ENCODE measurements around the gene ZNF850.
"Not testable (repeated sequence)": the region's sequence is repeated elsewhere in the genome, so short reads cannot be mapped to it uniquely, and the experiment has no call there.

The ZNF850 gene

DNA sequence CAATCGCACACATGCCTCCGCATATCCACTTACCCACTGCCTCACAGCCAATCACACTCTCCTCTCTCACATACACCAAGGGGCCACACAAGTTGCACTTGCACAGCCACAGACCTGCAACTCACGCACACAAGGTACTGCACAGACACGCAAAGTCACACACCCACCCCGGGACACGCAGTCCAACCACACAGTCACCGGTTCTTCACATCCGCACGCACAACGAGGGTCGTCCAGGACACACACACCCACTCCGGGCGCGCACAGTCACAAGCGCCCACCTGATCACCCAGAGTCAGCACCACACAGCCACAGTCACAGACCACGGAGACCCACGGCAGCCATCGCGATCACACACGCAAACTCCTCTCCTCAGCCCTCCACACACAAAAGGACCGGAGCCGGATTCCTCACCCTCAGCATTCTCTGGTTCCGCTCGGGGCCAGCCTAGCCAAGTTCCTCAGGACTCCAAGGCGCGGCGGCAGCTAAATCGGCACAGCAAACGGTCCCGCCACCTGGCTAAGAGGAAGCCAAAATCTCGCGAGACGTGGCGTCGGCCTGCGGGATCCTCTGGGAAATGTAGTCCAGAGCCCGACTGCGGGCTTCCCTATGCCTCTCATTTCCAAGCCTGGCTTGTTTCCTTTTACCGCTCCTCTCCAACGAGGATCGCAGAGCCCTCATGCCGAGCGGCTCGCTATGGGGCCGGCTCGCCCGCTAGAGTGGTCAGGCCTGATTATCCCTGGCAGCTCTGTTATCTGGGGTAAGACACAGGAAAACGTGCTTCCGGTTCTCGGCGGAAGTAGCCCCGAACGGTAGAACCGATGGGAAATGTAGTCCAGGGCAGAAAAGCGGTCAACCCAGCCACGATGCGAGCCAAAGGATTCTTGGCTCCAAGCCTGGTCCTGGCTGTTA lies at the start of gene ZNF850:
Gene ZNF850 (minus strand): TSS at position 497 of the 912 bp plus-strand sequence. CDS start 10,201 bp downstream, outside the sequence.
- peak; percentile 94 for DNase-seq

DNA sequence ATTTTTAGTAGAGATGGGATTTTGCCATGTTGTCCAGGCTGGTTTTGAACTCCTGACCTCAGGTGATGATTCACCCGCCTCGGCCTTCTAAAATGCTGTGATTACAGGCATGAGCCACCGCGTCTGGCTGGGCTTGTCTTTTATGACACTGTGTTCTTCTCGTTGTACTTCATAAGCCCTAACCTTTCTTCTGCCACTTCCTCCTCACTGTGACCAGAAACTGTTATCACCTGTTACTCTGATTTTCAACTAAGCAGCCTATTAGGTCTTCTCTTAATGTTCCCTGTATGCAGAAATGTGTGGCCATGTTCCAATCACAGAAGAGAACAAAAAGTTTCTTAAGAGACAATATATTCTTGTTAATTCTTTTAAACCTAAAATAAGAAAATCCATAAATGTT lies 49.2 kb upstream of the ZNF850 start:
- DNase-seq = no peak

DNA sequence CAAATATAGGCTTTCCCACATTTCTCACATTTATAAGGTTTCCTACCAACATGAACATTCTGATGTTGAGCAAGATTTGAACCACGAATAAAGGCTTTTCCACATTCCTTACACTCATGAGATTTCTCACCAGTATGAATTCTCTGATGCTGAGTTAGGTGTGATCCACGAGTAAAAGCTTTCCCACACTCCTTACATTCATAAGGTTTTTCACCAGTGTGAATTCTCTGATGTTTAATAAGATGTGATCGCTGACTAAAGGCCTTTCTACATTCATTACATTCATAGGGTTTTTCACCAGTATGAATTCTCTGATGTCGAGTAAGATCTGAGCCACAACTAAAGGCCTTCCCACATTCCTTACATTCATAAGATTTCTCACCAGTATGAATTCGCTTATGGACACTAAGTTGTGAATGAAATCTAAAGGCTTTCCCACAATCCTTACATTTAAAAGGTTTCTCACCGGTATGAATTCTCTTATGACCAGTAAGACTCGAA lies 46.6 kb upstream of the ZNF850 start:
- DNase-seq = no peak

DNA sequence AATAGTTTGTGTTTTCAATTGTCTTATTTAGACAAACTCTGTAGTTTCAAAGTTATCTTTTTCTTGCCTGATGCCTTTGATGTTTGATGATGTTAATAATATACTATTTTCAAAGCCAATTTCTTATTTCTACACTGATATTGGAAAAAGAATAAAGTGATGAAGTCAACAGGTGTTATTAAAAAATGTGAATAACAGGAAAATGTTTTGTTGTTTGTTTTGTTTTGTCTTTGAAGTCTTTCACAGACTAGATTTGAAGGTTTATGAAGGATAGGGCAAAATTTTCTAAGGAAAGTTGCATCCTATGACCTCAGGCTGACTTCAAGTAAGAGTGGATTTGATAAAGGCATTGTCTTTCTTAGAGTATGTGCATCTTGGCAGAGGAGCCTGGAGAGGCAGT lies 34.4 kb upstream of the ZNF850 start:
- DNase-seq = no peak

DNA sequence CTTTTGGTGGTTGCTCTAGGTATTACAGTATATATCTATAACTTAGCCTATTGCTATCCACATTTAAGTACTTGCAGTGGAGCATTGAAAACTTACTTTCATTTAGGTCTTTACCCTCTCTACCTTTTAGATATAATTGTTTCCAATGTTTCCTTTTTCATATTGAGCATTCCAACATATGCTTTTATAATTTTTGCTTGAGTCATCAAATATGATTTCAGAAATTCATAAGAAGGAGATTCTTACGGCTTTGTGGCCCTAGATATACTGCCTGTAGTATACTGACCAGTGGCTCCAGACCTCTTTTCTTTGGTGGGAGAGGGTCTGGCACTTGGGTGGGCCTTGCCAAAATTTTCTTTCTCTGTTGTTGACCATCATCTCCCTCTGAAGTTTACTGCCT lies 32.8 kb upstream of the ZNF850 start:
- DNase-seq = no peak

DNA sequence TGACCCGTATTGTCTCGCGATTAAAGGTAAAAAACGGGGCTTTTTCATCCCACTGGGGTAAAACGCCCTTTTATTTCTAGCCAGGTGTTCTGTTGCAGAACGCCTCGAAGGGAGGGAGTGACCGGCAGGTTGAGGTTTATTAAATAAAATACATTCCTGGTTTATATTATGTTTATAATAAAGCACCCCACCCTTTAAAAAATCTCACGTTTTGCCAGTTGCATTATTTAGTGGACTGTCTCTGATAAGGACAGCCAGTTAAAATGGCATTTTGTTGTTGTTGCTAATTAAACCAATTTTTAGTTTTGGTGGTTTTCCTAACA lies 25.1 kb upstream of the ZNF850 start:
- DNase-seq = peak; percentile 83

DNA sequence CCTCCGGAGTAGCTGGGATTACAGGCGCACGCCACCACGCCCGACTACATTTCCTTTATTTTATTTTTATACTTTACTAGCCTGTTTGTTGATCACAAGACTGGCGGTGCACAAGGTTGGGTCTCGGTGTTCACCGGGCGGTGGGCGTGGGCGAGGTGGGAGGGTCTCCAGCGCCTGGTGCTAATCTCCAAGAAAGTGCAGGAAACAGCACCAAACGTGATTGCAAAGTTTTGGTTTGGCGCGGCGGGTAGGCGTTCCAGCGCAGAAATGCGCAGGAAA lies 24.0 kb upstream of the ZNF850 start:
- no peak for DNase-seq

DNA sequence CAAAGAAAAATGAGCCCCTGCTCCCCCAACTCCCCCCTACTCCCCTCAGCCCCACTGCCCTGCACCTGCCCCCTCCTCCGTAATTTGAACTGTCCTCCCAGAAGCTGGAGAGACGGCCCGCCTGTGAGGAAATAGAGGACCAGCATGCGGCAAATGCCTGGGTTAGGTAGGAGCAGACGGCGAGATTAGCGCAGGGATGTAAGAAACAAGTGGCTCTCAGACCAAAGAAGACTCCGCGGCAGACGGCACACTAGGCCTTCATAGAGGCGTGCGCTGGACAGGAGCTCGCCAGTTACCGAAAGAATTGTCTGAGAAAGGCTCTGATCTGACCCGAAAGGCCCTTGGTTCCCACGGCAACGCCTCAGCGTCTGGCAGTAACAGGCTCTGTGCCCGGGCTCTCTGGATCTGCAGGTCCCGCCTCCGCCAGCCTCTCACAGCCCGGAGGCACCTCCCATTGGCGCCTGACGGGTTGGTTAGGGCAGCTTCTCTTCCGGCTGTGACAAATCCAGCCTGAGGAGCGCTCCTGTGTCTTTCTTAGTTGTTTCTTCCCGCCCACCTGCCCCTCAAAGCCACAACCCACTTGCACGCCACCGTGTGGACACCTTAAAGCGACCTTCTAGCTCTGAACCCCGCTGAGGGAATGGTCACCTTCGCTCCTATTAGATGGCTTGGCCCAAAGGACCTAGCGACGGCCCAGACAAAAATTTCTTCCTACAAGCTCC lies 19.0 kb upstream of the ZNF850 start:
- peak; percentile 19 for DNase-seq

DNA sequence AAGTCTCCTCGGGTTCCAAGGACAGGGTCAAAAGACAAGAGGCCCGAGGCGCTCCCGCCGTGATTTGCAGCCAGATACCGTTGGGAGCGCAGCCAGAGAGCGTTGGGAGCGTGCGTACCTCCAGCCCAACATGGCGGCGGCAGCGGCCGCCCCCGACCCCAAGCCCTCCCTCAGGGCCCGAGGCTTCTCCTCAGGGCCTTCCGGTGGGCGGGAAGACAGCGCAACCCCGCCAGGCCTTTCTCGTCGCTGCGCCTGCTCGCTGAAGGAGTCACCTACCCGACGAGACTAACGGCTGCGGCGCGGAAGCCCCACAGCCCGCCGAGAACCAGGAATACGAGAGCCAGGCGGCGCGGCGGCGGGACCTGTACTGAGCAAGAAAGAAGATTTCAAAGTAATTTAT lies 3.2 kb upstream of the ZNF850 start:
- DNase-seq = no peak

DNA sequence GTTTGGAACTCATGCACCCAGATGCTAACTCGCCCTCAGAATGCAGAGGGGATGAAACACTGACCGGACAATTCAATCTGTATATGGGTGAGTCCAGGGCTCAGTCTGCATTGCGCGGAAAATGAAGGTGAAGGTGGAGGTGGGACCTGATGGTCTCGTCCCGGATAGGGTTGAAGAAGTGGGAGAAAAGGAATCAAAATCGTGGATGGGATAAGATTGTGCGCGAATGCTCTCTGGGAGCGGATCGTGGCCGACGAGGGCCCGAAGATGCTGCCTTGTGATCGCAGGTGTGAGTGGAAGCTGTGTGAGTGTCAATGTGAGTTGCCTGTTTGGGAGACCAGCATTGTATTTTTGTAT lies 594 bp upstream of the ZNF850 start:
- no peak for DNase-seq

DNA sequence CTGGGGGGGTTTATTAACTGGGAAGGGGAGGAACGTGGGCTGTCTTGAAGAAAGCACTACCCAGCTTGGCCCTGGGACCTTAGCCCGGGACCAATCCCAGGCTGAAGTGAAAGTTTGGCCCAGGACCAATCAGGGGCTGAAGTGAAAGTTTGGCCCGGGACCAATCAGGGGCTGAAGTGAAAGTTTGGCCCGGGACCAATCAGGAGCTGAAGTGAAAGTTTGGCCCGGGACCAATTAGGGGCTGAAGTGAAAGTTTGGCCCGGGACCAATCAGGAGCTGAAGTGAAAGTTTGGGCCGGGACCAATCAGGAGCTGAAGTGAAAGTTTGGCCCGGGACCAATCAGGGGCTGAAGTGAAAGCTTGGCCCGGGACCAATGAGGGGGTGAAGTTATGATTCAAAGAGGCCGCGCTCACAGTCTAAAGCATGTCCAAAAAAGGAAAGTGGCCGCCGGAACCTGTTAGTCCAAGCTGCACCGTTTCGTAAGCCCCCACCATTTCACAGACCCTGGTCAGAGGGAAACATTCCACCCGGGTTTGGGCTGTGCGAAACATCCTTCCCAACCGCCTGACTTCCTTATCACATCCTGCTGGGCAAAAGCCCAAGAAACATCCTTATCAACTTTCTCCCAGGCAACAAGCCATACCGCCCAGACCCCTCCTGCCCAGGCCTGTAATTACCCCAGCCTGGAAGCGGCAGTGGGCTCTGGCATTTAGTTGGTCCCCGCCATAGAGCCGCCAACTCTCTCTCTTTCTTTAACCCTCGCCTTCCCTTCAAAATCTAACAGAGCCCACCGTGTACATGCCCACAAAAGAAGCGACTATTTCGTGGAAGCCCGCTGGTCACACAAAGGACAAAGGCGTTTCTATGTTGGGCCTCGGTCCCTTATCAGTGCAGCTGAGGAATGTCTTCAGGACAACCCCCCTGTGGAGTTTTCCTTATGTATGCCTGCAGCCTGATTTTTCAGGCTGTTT lies 1.1 kb downstream of the ZNF850 start:
- peak; percentile 50 for DNase-seq

DNA sequence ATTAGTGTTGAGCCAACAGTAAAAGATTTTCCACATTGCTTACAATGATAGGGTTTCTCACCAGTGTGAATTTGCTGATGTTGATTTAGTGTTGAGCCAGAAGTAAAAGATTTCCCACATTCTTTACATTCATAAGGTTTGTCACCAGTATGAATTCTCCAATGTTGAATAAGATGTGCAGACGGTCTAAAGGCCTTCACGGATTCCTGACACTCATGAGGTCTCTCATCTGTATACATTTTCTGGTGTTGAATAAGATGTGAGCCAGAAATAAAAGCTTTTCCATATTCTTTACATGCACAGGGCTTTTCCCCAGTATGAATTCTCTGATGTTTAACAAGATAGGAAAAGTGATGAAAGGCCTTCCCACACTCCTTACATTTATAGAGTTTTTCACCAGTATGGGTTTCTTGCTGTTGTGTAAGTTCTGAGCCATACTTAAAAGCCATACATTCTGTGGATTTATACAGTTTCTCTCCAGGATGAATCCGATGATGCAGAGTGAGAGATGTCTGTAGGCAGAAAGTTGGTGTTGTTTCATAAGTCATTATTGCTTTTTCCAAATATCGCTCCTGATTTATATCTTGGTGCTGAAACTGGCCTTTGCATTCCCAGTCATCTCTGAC lies 22.4 kb downstream of the ZNF850 start:
- DNase-seq = no peak

DNA sequence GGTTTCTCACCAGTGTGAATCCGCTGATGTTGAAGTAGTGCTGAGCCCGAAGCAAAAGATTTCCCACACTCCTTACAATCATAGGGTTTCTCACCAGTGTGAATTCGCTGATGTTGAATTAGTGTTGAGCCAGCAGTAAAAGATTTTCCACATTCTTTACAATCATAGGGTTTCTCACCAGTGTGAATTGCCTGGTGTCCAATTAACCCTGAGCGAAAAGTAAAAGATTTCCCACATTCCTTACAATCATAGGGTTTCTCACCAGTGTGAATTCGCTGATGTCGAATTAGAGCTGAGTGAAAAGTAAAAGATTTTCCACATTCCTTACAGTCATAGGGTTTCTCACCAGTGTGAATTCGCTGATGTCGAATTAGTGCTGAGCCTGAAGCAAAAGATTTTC lies 23.0 kb downstream of the ZNF850 start:
- DNase-seq = not testable (repeated sequence)

DNA sequence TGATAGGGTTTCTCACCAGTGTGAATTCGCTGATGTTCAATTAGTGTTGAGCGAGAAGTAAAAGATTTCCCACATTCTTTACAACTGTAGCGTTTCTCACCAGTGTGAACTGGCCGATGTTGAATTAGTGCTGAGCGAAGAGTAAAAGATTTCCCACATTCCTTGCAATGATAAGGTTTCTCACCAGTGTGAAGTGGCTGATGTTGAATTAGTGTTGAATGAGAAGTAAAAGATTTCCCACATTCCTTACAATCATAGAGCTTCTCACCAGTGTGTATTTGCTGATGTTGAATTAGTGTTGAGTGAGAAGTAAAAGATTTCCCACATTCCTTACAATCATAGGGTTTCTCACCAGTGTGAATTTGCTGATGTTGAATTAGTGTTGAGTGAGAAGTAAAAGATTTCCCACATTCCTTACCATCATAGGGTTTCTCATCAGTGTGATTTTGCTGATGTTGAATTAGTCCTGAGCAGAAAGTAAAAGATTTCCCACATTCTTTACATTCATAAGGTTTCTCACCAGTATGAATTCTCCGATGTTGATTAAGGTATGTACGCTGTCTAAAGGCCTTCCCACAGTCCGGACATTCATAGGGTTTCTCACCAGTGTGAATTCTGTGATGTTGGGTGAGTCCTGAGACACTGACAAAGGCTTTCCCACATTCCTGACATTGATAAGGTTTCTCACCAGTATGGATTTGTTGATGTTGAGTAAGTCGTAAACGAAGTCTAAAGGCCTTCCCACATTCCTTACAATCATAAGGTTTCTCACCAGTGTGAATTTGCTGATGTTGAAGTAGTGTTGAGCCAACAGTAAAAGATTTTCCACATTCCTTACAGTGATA lies 24.0 kb downstream of the ZNF850 start:
- DNase-seq = no peak

DNA sequence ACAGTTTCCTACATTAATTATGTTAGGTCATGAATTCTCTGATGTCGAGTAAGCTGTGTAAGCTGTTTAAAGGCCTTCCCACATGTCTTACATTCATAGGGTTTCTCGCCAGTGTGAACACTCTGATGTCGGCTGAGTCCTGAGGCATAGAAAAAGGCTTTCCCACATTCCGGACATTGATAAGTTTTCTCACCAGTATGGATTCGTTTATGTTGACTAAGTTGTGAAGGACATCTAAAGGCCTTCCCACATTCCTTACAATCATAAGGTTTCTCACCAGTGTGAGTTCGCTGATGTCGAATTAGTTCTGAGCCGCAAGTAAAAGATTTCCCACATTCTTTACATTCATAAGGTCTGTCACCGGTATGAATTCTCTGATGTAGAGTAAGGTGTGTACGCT lies 24.9 kb downstream of the ZNF850 start:
- DNase-seq = no peak

DNA sequence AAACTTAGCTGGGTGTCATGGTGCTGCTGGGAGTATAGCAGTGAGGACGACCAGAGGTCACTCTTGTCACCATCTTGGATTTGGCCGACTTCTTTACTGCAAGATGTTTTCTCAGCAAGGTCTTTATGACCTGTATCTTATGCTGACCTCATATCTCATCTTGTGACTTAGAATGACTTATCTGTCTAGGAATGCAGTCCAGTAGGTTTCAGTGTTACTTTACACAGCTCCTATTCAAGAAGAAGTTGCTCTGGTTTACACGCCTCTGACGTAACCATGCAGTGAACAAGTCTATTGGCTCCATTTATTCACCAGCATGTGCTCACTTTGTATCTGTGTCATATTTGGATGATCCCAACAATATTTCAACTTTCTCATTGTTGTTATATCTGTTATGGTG lies 26.7 kb downstream of the ZNF850 start:
- DNase-seq = no peak

DNA sequence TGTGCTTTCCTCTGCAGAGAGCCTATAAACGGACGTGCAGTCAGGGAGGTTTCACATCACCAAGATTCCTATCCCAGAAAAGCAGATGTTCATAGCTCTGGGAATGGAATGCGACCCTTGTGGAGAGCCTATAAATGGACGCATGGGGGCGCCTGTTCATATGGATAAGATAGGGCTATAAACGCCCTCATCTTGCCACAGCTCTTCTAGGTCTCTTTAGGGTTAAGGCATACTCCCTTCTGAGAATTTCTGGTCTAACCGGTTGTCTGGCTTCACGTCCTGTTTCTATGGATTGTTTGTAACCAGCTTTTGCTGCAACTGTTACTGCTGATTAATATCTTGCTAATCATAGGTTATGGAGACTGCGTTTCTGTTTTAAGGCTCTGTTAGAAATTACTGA lies 36.4 kb downstream of the ZNF850 start:
- DNase-seq = not testable (repeated sequence)

DNA sequence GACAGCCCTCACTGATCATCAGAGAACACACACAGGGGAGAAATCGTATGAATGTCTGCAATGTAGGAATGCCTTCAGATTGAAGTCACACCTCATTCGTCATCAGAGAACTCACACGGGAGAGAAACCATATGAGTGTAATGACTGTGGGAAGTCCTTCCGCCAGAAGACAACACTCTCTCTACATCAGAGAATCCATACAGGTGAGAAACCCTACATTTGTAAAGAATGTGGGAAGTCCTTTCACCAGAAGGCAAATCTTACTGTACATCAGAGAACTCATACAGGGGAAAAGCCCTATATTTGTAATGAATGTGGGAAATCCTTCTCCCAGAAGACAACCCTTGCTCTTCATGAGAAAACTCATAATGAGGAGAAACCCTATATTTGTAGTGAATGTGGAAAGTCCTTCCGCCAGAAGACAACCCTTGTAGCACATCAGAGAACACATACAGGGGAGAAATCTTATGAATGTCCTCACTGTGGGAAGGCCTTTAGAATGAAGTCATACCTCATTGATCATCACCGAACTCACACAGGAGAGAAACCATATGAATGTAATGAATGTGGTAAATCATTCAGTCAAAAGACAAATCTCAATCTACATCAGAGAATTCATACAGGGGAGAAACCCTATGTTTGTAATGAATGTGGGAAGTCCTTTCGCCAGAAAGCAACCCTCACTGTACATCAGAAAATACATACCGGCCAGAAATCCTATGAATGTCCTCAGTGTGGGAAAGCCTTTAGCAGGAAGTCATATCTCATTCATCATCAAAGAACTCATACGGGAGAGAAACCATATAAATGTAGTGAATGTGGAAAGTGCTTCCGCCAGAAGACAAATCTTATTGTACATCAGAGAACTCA lies 52.7 kb downstream of the ZNF850 start:
- DNase-seq = no peak

DNA sequence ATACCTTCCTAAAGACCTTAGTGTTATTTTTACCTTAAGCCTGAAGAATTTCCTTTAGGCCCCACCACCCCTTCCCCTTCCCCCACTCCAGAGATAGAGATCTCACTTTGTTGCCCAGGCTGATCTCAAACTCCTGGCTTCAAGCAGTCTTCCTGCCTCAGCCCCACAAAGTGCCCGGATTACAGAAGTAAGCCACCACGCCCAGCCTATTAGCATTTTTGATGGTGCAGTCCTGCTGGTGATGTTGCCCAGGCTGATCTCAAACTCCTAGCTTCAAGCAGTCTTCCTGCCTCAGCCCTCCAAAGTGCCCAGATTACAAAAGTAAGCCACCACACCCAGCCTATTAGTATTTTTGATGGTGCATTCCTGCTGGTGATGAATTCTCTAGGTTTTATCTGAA lies 63.2 kb downstream of the ZNF850 start:
- DNase-seq = no peak

DNA sequence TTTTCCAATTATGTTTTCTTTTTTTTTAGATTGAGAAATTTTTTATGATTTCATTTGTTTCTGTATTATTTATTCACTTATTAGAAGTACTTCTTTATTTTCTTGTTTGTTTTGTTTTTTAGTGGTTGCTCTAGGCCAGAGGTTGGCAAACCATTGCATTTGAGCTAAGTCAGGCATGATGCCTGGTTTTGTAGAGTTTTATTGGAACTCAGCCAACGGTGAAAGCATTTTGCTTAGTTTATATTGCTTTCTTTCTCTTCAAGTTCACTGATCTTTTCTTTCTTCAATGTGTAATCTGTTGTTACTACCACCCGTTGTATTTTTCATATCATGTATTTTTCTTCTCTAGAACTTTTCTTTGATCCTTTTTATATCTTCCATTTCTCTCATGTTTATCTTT lies 65.5 kb downstream of the ZNF850 start:
- DNase-seq = no peak

DNA sequence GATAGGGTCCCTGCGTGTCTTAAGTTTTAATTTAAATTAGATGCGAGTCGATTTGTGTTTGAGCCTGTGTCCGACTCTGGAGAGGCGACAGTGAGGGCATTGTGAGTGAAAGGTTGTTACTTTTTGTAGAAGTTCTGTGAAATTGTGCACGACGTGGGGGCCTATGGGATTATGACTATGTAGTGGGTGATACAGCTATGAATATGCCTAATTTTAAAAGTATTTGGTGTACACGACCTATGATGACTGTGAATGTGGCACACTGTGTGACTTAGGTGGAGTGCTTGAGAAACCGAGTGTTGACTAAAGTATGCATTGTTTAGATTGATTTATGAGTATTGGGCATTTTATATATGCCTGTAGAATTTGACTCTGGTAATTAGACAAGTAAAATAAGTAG lies 84.5 kb downstream of the ZNF850 start:
- DNase-seq = no peak
